HG03045 (cell line): ENCODE data around the gene MAML1.

Experiments used
- ATAC-seq: cut with Tn5 transposase; IDR thresholded peaks from one replicate; pipeline ENCODE4 v1.9.1; 2021; ENCODE audit warnings: mild to moderate bottlenecking, moderate library complexity; ENCODE audit not compliant: unreplicated experiment

MAML1 gene

DNA sequence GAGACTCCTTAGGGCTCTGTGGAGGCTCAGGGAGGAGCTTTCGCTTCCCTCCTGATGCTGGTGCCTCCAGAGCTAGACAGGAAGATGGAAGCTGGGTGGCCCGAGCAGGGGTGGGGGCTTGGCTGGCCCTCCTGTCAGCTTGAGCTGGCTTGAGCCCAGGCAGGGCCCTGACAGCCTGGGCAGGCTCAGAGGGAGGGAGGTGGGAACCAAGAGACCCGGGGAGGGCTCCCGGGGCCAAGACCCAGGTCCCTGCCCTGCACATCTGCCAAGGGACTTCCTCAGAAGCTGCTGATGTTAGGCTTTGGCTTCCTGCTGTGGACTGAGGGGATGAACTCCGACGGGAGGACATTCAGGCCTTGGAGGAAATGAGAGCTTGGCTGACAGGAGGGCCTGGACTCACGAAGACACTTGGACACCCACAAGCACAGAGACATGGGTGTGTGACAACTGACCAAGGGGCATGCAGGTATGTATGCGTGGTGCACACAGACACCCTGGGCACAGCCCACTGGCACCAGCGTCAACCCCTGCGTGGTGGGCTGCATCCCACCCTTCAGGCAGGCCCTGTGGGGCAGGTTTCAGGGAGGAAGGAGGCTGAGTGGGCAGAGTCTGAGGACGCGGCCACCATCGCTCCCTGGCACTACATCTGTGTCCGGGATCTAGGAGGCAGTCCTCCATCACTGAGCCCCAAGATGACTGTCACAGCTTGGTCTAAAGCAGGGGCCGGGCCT lies 59.4 kb downstream of the MAML1 start:
- no peak for ATAC-seq

GRCh38 chr5:179792612-179793467 lies 60.2 kb downstream of the MAML1 start:
- ATAC-seq = no peak

DNA sequence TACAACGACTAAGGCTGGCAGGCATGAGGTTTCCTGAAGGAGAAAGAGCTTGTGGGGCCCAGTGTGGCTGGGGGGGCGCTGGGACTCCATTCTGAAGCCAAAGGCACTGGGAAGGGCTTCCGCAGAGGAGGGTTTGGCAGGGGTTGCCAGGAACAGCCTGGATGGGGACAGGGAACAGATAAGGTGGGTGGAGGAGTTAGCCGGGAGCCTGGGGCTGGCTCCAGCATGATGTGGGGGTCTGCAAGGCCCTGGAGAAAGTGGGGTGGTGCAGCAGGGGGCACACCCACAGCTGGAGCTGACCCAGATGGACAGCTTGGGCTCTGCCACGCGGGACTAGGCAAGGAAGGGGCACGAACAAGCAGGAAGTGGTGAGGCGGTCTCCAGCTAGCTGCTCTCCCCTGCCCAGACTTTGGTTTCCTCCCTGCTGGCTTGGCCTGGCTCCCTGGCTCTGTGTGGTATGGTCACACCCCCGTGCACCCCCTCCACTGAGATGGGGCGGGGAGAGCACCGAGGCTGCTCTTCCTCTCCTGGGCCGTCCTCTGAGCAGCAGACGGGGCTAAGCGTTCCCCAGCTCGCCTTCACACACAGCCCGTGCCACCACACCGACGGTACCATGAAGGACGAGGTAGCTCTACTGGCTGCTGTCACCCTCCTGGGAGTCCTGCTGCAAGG lies 61.0 kb downstream of the MAML1 start, which contains the start of gene LTC4S:
LTC4S (plus strand) TSS at position 519 of the 672 bp plus-strand sequence; CDS start at position 614, 95 bp downstream.
- ATAC-seq = no peak

DNA sequence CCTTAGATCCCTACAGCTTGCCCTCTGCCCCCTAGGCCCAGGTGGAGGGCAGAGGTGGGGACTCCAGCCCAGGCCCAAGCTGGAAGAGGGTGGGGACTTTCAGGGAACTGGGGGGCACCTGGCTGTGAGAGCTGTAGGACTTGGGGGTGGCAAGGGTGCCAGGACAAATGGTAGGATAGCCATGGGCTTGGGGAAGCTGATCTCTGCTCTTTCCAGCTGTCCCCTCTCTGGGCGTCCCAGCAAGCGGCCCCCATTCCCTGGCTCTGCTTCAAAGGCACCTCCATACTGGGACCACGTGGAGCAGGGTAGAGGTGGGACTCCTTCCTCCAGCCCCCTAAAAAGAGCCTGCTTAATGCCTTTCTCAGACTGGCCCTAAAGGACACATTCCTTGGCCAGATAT lies 61.5 kb downstream of the MAML1 start:
- no peak for ATAC-seq

- no peak for ATAC-seq
Observed at GRCh38 chr5:179794575-179794974, 62.0 kb downstream of the MAML1 start.

DNA sequence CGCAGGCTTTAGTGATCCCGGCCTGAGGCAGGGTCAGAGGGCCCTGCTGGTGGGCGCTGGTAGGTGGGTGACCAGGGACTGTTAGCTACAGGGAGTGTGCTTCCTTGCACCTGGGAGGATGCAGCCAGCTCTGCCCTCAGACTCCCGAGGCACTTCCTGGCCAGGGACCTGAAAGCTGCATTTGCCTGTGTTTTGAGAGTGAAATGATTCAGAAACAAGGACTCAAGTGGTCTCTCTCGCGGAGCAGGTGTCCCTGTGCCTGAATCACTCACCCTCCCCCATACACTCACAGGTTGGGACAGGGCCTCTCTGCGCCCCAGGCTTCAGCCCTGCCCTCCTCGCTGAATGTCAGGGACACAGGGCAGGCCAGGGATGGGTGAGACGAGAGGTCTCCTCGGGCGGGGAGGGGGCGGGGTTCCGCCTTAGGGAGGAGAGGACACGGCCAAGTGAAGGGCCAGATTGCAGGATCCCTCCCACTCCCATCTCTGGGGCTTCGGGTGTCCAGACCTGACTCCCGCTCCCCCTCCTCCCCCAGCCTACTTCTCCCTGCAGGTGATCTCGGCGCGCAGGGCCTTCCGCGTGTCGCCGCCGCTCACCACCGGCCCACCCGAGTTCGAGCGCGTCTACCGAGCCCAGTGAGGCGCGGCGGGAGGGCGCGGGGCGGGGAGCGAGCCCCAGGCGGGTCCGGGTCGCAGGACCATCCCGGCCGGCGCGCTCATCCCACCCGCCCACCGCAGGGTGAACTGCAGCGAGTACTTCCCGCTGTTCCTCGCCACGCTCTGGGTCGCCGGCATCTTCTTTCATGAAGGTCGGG lies 62.6 kb downstream of the MAML1 start:
- ATAC-seq = no peak

DNA sequence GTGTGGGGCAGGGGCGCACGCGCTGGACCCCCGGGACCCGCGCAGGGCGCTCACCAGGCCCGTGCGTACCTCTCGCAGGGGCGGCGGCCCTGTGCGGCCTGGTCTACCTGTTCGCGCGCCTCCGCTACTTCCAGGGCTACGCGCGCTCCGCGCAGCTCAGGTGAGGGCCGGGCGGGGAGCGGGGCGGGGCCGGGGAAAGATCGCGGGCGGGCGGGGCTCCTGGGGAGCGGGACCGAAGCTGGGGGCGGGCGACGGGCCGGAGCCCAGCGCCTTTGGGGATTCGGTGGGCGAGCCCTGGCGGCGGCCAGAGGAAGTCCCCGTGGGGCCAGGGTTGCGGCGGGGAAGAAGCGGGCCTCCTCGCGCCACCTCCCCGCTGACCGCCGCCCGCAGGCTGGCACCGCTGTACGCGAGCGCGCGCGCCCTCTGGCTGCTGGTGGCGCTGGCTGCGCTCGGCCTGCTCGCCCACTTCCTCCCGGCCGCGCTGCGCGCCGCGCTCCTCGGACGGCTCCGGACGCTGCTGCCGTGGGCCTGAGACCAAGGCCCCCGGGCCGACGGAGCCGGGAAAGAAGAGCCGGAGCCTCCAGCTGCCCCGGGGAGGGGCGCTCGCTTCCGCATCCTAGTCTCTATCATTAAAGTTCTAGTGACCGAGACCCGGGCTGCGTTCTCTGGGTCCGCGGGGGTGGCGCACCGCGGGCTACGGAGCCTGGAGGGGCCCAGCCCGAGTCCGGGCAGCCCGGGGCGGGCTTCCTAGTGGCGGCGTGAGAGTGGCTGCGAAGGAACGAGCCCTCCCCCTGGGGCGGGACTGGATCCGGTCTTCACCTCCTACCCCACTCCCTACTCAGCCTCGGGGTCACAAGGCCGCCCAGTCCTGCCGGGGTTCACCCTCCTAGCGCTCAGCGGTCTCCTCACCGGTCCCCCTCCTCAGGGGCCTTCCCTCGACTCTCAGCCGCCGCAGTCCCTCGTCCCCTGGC lies 63.5 kb downstream of the MAML1 start:
- ATAC-seq = peak; percentile 73

GRCh38 chr5:179796877-179797608 lies 64.4 kb downstream of the MAML1 start:
- no peak for ATAC-seq

GRCh38 chr5:179797741-179798140 lies 65.1 kb downstream of the MAML1 start:
- no peak for ATAC-seq

- no peak for ATAC-seq
Observed at GRCh38 chr5:179798144-179798770, 65.6 kb downstream of the MAML1 start.

DNA sequence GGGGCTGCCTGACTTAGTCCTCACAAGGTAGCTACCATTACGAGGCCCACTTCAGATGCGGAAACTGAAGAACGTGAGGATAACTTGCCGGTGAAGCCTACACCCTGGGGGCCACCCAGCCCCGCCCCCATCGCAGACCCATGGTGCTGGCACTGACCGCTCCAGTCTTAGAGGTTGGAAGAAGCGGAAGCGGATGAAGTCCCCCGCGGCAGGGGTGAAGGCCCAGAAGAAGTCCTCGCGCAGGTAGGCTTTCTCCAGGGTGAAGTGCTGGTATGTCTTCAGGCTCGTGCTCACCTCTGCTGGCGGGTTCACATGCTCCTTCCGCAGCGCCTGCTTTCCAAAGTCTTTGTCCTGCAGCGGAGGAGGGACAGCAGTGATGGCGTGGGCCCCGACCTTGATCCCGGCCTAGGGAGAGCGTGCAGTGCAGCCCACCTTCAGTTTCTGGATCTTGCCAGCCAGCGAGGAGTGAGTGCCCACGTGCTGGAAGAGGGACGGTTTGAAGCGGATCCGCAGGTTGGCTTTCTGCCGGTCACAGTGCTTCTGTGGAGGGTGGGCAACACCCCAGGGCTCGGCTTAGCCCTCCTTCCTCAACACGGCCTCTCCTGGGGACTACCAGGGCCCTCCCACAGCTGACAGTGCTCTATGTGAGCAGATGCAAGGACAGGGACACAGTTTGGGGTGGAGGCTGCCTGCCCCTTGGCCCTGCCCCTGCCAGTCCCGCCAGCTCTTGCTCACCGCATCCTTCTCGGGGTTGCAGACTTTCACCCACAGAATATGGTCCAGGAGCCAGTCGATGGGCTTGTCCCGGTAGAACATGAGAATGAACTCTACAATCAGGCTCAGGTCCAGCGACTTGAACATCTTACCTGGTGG lies 66.4 kb downstream of the MAML1 start:
- no peak for ATAC-seq

- ATAC-seq = no peak
Observed at GRCh38 chr5:179799644-179799973, 67.0 kb downstream of the MAML1 start.

DNA sequence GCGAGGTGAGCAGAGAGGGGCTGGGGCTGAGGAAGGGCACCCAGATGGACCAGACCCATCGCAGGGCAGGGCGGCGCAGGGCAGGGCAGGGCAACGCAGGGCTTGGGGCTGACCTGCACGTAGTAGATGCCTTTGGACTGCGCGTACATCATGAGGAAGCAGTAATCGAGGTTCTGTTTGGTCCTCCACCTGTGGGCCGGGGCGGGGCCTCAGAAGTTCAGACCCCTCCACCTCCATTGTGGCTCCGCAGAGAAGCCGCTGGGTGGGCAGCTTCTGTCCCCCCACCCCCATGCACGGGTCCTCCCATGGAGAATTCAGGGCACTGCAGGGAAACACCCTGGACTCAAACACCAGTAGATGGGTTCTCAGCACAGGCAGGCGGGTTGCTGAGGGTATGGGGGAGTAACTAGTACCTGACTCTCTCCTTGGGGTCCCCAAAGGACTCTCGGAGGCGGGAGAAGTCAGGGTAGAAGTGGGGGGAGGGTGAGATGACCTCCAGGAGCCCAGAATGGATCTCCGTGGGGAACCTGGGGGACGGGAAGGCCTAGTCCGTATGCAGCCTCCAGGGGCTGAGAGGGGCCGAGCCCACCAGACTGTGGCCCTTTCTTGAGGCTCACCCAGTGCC lies 67.6 kb downstream of the MAML1 start:
- no peak for ATAC-seq

GRCh38 chr5:179800696-179801201 lies 68.1 kb downstream of the MAML1 start:
- ATAC-seq = no peak

- no peak for ATAC-seq
Observed at GRCh38 chr5:179801304-179802206, 68.9 kb downstream of the MAML1 start.
